Muscle layer of colon (tissue), 2 donors: ENCODE results near the gene TEX22.

ENCODE experiments used
- H3K27ac ChIP-seq: one replicate; pipeline ENCODE4 v1.7.0; 2013; ENCODE audit warnings: low read depth, mild to moderate bottlenecking, low read length, moderate library complexity
- H3K27me3 ChIP-seq, 2 donors: one replicate each; pipeline ENCODE4 v1.7.0; 2013; ENCODE audit warnings: low read length in 2 of 2, mild to moderate bottlenecking in 2 of 2; ENCODE audit not compliant: insufficient read depth in 2 of 2, control insufficient read depth in 1 of 2
- H3K36me3 ChIP-seq: one replicate; pipeline ENCODE4 v1.7.0; 2013; ENCODE audit warnings: mild to moderate bottlenecking, low read length; ENCODE audit not compliant: insufficient read depth
- H3K4me1 ChIP-seq: one replicate; pipeline ENCODE4 v1.7.0; 2013; ENCODE audit warnings: mild to moderate bottlenecking, low read length; ENCODE audit not compliant: insufficient read depth
- H3K4me3 ChIP-seq, 2 donors: one replicate each; pipeline ENCODE4 v1.7.0; 2013; ENCODE audit warnings: low read length in 2 of 2, low read depth in 1 of 2, mild to moderate bottlenecking in 1 of 2, moderate library complexity in 1 of 2
- H3K9ac ChIP-seq: one replicate; pipeline ENCODE4 v1.7.0; 2013; ENCODE audit warnings: low read length
- H3K9me3 ChIP-seq: one replicate; pipeline ENCODE4 v1.7.0; 2013; ENCODE audit warnings: mild to moderate bottlenecking, low read length
- donor health status: abdominal sarcoma.
- donor health status: Adenocarcinoma of cecum.

TEX22 gene

DNA sequence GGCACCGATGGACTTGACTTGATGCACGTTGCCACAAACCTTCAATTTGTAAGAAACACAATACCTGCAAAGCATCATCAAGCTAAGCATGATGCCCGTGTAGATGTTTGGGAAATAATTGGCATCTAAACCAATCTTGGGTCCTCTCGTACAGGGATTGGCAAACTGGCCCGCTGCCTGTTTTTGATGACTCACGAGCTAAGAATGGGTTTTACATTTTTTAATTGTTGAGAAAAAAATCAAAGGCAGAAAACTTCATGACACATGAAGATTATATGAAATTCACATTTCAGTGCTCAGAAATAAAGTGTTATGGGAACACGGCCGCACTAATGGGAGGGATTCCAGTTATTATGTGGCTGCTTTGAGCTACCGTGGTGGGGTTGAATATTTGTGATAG, 32.2 kb downstream of the TEX22 start:
- H3K36me3 ChIP-seq, result no peaks in the 10 kb centered on the region
- H3K9ac ChIP-seq, result no peak overlapping the region
- no peak overlapping the region for H3K27ac ChIP-seq
- H3K27me3 ChIP-seq, result no peaks in the 10 kb centered on the region
- H3K4me1 ChIP-seq, result no peaks in the 10 kb centered on the region
- no peaks in the 10 kb centered on the region for H3K9me3 ChIP-seq
- no peak overlapping the region for H3K4me3 ChIP-seq

DNA sequence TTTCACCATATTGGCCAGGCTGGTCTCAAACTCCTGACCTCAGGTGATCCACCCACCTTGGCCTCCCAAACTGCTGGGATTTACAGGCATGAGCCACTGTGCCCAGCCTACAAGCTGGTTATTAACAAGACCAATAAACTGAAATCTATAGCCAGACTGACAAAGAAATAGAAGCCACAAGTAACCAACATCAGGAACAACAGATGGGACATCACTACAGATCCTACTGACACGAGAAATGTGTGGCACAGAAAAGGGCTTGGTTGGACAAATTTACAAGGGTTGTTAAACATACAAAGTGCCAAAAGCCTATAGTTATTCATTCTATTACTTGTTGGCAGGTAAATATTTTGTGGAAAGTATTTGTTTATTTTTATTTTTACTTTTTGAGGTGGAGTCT, 32.9 kb downstream of the TEX22 start:
- no peak overlapping the region for H3K27ac ChIP-seq
- no peak overlapping the region for H3K4me3 ChIP-seq
- no peaks in the 10 kb centered on the region for H3K9me3 ChIP-seq
- H3K27me3 ChIP-seq, result no peaks in the 10 kb centered on the region
- no peaks in the 10 kb centered on the region for H3K36me3 ChIP-seq
- H3K4me1 ChIP-seq, result no peaks in the 10 kb centered on the region
- no peak overlapping the region for H3K9ac ChIP-seq

DNA sequence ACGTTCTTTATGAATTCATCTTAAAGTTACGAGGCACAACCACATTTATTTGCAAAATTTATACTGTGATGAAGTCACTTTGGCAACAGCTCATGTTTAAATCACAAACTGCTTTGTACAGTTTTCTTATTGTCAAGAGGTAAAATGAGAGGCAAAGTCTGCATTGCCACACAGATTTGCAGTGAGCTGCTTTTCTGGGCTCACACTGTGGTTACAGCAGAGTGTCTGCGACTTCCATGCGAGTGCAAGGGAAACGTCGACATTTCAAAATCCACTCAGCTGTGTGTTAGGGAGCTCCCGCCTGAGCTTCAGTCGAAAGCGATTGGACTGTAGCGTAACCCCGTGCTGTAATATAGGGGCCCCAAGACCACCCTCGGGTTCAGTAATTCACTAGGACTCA, 34.3 kb downstream of the TEX22 start:
- H3K4me1 ChIP-seq, result no peaks in the 10 kb centered on the region
- no peak overlapping the region for H3K4me3 ChIP-seq
- H3K27me3 ChIP-seq, result no peaks in the 10 kb centered on the region
- no peak overlapping the region for H3K27ac ChIP-seq
- H3K9ac ChIP-seq, result no peak overlapping the region
- H3K36me3 ChIP-seq, result no peaks in the 10 kb centered on the region
- no peaks in the 10 kb centered on the region for H3K9me3 ChIP-seq

DNA sequence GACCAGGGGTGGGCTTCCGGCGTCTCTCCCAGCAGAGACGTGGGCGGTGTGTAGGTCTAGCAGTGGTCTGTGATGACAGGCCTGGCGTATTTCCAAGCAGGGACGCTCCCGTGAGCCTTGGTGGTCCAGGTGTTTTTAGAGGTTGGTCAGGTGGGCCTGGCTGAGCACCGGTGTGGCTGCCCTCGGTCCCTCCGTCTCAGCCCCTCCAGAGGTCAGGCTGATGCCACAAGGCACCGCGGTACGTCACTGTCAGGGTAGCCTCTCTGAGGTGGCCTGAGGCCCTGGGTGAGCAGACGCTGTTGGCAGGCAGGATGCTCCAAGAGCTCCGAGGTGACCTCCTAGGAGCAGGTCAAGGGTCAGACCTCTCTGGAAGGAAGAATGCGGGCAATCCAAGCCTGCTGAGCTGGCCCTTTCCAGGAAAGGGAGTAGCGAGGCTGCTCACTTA, 34.8 kb downstream of the TEX22 start:
- Histone ChIP-seq H3K9ac (no peak overlapping the region), H3K4me1 (no peaks in the 10 kb centered on the region), H3K9me3 (no peaks in the 10 kb centered on the region), H3K27me3 (no peaks in the 10 kb centered on the region), H3K4me3 (no peak overlapping the region), H3K36me3 (no peaks in the 10 kb centered on the region), H3K27ac (no peak overlapping the region)

DNA sequence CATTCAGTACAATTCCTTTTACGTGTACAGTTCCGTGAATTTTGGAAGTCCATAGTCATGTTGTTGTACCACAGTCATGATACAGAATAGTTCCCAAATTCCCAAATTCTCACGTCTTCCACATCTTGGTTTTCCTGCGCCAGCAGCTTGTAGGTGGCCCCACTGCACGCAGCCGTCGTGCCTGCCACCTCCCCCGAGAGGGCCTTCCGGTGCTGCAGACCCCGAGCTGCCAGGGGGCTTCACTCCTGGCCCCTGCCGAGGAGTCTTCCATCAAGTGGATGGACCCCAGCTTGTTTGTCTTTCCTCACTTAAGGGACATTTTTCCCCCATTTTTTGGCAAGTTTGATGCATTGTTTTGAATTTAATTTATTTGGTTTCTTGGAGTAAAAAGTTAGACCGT, 38.1 kb downstream of the TEX22 start:
- H3K9me3 ChIP-seq, result no peaks in the 10 kb centered on the region
- no peaks in the 10 kb centered on the region for H3K4me1 ChIP-seq
- no peak overlapping the region for H3K27ac ChIP-seq
- no peak overlapping the region for H3K4me3 ChIP-seq
- no peak overlapping the region for H3K9ac ChIP-seq
- no peaks in the 10 kb centered on the region for H3K27me3 ChIP-seq
- H3K36me3 ChIP-seq, result no peaks in the 10 kb centered on the region

DNA sequence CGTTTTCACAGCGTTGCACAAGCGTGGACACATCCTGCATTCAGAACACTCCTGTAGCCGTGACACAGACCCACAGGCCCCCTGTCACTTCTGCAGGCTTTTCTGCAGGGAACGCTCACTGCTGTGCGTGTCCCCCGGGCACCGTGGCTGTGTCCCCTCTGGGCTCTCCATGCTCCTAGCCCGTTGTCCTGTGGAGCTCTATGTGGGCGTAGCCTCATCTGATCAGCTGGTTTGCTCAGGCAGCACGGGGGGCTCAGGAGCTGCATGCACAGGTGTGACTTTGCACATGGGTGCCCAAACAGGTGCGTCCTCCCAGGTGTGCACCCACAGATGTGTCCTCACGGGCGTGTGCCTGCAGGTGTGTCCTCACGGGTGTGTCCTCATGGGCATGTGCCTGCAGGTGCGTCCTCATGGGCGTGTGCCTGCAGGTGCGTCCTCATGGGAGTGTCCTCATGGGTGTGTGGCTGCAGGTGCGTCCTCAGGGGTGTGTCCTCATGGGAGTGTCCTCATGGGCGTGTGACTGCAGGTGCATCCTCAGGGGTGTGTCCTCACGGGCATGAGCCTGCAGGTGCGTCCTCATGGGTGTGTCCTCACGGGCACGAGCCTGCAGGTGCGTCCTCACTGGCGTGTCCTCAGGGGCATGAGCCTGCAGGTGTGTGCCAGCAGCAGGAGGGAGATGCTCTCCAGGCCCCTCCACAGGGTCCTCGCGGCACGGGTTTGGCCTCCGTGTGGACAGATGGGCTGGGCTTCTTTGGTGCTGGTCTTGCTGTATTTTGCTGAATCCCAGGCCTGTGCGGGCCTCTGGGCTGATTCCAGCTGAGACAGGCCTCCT, 38.8 kb downstream of the TEX22 start:
- Histone ChIP-seq H3K36me3 (no peaks in the 10 kb centered on the region), H3K27ac (no peak overlapping the region), H3K4me1 (no peaks in the 10 kb centered on the region), H3K27me3 (no peaks in the 10 kb centered on the region), H3K9me3 (no peaks in the 10 kb centered on the region), H3K9ac (no peak overlapping the region), H3K4me3 (no peak overlapping the region)

DNA sequence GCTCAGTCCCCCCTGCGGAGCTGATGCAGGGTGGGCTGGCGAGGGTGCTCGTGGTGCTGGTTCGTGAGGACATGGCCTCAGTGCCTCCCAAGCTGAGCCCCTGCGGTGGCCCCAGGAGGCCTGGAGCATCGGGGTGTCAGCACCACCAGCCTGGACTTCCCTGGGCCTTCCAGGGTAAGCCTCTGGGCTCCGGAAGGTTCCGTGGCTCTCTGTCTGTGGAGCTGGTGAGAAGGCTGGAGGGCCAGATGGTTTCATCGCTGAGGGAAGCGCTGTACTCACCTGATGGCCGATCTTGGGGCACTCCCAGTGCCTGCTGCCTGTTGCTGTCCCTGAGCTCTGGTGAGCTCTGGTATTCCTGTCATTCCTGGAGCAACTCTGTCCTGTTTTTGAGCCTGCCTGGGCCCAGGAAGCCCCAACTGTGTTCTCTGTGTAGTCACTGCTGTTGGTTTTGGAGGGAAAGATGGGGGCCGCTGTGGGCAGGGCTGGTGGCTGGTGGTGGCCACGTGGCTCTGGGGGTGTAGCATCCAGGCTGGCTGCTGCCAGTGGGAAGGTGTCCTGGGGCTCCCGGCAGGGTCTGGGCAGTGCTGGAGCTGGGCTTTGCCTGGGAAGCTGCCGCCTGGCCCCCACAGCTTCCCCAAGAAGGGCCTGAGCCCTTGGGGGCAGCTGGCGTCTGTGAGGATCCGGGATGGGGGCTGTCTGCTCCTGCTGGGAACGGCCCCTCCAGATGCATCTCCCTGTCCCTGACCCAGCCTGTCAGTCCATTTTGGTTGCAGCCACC, 39.6 kb downstream of the TEX22 start:
- no peaks in the 10 kb centered on the region for H3K27me3 ChIP-seq
- H3K9ac ChIP-seq, result no peak overlapping the region
- H3K4me1 ChIP-seq, result no peaks in the 10 kb centered on the region
- H3K9me3 ChIP-seq, result no peaks in the 10 kb centered on the region
- H3K4me3 ChIP-seq, result no peak overlapping the region
- H3K36me3 ChIP-seq, result no peaks in the 10 kb centered on the region
- H3K27ac ChIP-seq, result no peak overlapping the region

DNA sequence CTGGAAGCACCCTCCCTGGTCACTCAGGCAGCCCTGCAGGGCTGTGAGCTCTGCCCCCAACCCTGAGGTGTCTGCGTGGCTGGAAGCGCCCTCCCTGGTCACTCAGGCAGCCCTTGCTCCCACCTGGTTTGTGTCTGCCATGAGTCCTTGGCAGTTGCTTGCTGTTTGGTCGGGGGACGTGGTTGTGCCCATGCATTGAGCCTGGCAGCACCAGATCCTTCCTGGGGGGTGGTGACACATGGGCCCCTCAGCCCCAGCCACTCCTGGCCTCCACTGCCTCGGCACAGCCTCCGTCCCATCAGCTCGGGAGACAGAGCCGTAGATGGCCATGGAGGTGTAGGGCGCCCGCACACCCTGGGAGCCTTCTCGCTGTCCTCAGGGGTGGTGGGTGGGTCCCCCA, 40.8 kb downstream of the TEX22 start:
- Histone ChIP-seq H3K4me1 (no peaks in the 10 kb centered on the region), H3K27ac (no peak overlapping the region), H3K9me3 (no peaks in the 10 kb centered on the region), H3K4me3 (no peak overlapping the region), H3K27me3 (no peaks in the 10 kb centered on the region), H3K36me3 (no peaks in the 10 kb centered on the region), H3K9ac (no peak overlapping the region)

DNA sequence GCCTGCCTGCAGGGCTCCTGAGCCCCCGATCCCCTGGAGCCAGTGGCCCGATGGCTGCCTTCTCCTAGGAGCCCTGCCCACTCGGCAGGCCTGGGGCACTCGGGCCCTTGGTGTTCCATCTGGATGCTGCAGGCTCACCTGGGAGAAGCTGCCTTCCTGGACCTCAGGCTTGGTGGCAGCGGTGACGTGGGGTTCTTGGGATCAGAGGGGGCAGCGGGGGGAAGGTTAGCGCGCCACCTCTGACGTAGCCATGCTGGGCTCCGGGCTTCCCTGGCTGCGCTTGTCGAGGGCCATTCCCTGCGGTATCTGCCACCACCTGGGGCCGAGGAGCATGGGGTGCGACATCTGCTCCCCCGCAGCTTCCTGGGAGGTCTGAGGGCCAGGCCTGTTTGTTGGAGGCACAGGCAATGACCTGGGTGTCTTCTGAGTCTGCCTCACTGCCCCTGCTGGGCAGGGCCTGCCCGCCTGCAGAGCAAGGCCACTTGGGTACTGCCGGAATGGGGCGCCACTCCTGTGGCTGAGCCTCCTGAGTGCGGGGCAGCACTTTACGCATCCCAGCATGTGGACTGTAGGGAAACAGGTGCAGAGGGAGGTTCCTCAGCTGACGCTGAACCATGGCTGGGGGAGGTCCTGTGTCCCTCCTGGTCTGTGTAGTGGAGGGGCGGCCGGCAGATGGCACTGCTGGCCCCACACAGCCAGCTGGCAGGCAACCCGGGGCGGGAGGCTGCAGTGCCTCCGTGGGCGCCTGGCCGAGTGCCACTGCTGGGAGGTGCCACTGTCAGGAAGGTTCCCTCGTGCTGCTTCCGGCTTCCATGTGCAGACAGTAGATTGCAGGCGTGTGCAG, 41.6 kb downstream of the TEX22 start:
- H3K27me3 ChIP-seq, result no peaks in the 10 kb centered on the region
- no peaks in the 10 kb centered on the region for H3K36me3 ChIP-seq
- H3K4me1 ChIP-seq, result no peaks in the 10 kb centered on the region
- no peak overlapping the region for H3K4me3 ChIP-seq
- no peak overlapping the region for H3K27ac ChIP-seq
- H3K9ac ChIP-seq, result no peak overlapping the region
- no peaks in the 10 kb centered on the region for H3K9me3 ChIP-seq

DNA sequence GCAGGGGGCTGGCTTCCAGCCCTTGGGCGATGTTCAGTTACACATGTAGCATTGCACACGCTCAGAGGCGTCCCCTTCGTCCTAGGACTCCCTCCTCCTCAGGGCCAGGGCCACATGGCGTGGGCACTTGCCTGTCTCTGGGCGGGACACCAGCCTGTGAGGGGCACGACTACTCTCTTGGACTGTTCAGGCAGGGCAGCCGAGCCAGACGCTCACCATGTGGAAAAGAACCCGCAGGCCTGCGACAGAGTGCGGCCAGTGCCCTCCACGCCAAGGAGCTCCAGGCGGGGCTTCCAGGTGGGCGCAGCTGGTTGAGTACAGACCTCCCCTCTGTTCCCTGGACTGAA, 42.2 kb downstream of the TEX22 start:
- H3K9ac ChIP-seq, result no peak overlapping the region
- no peak overlapping the region for H3K27ac ChIP-seq
- H3K4me1 ChIP-seq, result no peaks in the 10 kb centered on the region
- H3K27me3 ChIP-seq, result no peaks in the 10 kb centered on the region
- no peaks in the 10 kb centered on the region for H3K9me3 ChIP-seq
- no peak overlapping the region for H3K4me3 ChIP-seq
- no peaks in the 10 kb centered on the region for H3K36me3 ChIP-seq

DNA sequence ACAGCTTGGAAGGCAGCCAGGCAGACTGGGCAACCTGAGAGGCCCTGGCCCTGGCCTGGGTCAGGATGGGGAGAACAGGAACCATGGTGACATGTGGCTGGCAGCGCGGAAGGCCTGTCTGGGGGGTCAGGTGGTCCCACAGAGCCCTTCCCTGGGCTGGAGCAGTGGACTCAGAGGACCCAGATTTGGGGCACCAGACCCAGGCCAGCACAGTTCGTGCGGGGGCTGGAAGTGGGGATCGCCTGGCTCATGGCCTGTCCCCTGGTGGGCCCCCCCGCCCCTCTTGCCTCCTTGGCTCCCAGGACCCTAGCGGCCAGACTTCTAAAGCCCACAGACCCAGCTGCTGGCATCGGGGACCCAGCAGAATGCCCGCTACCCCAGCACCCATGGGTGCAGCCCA, 42.7 kb downstream of the TEX22 start:
- Histone ChIP-seq H3K4me1 (no peaks in the 10 kb centered on the region), H3K27me3 (no peaks in the 10 kb centered on the region), H3K27ac (no peak overlapping the region), H3K36me3 (no peaks in the 10 kb centered on the region), H3K9me3 (no peaks in the 10 kb centered on the region), H3K4me3 (no peak overlapping the region), H3K9ac (no peak overlapping the region)
